Measurements from ENCODE around the gene MSI2.

Gene MSI2

GRCh38 chr17:57270801-57271245 lies 14.5 kb downstream of the MSI2 start:
- no peak for DNase-seq (ENCODE audit: low read depth)

- no peak for DNase-seq (ENCODE audit: low read depth)
These were observed 15.5 kb downstream of the MSI2 start for GRCh38 chr17:57271821-57272220.

- no peak for DNase-seq (ENCODE audit: low read depth)
These were observed 17.2 kb downstream of the MSI2 start for GRCh38 chr17:57273490-57273889.

- DNase-seq (ENCODE audit: low read depth) = no peak
These were observed 17.8 kb downstream of the MSI2 start for GRCh38 chr17:57274162-57274561.

- no peak for DNase-seq (ENCODE audit: low read depth)
These were observed 18.9 kb downstream of the MSI2 start for GRCh38 chr17:57275071-57275764.

GRCh38 chr17:57276621-57277020 lies 20.3 kb downstream of the MSI2 start:
- DNase-seq (ENCODE audit: low read depth) = no peak

GRCh38 chr17:57277923-57278604 lies 21.7 kb downstream of the MSI2 start:
- DNase-seq (ENCODE audit: low read depth) = no peak

- no peak for DNase-seq (ENCODE audit: low read depth)
These were observed 22.5 kb downstream of the MSI2 start for GRCh38 chr17:57278740-57279387.

GRCh38 chr17:57279432-57279831 lies 23.1 kb downstream of the MSI2 start:
- no peak for DNase-seq (ENCODE audit: low read depth)

GRCh38 chr17:57281887-57282286 lies 25.6 kb downstream of the MSI2 start:
- no peak for DNase-seq (ENCODE audit: low read depth)

- no peak for DNase-seq (ENCODE audit: low read depth)
These were observed 26.0 kb downstream of the MSI2 start for GRCh38 chr17:57282296-57282695.

- DNase-seq (ENCODE audit: low read depth) = no peak
These were observed 27.1 kb downstream of the MSI2 start for GRCh38 chr17:57283203-57283971.

- DNase-seq (ENCODE audit: low read depth) = no peak
These were observed 28.3 kb downstream of the MSI2 start for GRCh38 chr17:57284583-57284982.

- DNase-seq (ENCODE audit: low read depth) = no peak
These were observed 28.8 kb downstream of the MSI2 start for GRCh38 chr17:57284984-57285646.

GRCh38 chr17:57285701-57286100 lies 29.4 kb downstream of the MSI2 start:
- DNase-seq (ENCODE audit: low read depth) = no peak

GRCh38 chr17:57286399-57287105 lies 30.2 kb downstream of the MSI2 start:
- no peak for DNase-seq (ENCODE audit: low read depth)

- DNase-seq (ENCODE audit: low read depth) = no peak
These were observed 31.9 kb downstream of the MSI2 start for GRCh38 chr17:57288040-57288772.

GRCh38 chr17:57288773-57289121 lies 32.4 kb downstream of the MSI2 start:
- no peak for DNase-seq (ENCODE audit: low read depth)

- DNase-seq (ENCODE audit: low read depth) = no peak
These were observed 32.8 kb downstream of the MSI2 start for GRCh38 chr17:57289130-57289529.

GRCh38 chr17:57289613-57290012 lies 33.3 kb downstream of the MSI2 start:
- no peak for DNase-seq (ENCODE audit: low read depth)

- no peak for DNase-seq (ENCODE audit: low read depth)
These were observed 34.7 kb downstream of the MSI2 start for GRCh38 chr17:57290981-57291380.
